Stimulated activated CD4-positive, alpha-beta T cell treated with anti-CD3 and anti-CD28 coated beads, Interleukin-15, amount 100 ng/mL, for 24 hours (primary cell): ENCODE data around the gene SDCBP2.
"Not testable (repeated sequence)": the region's sequence is repeated elsewhere in the genome, so short reads cannot be mapped to it uniquely, and the experiment has no call there.

Source experiments
- DNase-seq: peaks from one replicate; pipeline ENCODE4 v3.0.0-alpha.2; 2020

The SDCBP2 gene

DNA sequence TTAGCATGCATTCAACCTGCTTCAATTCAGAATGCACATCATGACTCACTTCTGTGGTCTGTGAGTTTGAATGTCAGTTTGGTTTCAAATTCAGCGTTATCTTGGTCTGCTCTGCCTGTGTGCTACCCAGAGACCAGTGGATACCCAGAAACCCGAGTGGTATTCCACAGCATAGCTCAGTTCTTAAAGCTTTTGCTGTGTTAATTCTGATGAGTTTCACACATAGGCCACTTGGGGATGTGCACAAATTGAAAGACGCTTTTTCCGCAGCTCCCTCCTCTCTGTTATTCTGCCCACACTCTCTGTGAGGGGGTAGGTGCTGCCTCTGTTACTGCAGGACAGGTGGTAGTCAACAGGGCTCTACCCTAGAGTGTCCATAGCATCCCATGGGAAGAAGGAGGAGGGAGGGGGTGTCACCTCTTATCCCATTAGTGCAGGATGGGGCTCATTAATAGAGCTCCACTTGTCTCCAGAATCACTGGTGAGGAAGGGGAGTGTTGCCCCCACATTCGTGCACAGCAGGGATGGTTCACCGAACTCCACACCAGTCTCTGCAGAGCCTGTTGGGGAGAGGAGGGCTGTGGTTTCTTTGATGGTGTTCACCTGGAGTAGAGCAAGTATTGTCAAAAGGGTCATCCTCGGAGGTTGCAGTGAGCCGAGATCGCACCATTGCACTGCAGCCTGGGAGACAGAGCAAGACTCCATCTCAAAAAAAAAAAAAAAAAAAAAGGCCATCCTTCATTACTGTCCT, 29.2 kb upstream of the SDCBP2 start:
- peak; percentile 59 for DNase-seq

DNA sequence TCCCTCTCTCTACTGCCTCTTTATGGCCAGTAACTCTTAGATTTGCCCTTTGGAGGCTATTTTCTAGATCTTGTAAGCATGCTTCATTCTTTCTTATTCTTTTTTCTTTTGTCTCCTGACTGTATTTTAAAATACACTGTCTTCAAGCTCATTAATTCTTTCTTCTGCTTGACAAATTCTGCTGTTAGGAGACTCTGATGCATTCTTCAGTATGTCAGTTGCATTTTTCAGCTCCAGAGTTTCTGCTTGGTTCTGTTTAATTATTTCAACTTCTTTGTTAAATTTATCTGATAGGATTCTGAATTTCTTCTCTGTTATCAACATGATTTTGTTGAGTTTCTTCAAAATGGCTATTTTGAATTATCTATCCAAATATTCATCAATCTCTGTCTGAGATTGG, 25.0 kb upstream of the SDCBP2 start:
- DNase-seq: no peak

- no peak for DNase-seq
Observed at GRCh38 chr20:1346315-1346969, 17.5 kb upstream of the SDCBP2 start.

DNA sequence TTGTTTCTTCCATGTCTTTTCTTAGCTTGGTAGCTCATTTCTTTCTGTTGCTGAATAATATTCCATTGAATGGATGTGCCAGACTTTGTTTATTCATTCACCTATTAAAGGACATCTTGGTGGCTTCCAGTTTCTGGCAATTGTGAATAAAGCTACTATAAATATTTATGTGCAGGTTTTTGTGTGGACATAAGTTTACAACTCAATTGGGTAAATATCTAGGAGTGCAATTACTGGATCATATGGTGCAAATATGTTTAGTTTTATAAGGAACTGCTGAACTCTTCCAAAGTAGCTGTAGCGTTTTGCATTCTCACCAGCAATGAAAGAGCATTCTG, 16.8 kb upstream of the SDCBP2 start:
- no peak for DNase-seq

DNA sequence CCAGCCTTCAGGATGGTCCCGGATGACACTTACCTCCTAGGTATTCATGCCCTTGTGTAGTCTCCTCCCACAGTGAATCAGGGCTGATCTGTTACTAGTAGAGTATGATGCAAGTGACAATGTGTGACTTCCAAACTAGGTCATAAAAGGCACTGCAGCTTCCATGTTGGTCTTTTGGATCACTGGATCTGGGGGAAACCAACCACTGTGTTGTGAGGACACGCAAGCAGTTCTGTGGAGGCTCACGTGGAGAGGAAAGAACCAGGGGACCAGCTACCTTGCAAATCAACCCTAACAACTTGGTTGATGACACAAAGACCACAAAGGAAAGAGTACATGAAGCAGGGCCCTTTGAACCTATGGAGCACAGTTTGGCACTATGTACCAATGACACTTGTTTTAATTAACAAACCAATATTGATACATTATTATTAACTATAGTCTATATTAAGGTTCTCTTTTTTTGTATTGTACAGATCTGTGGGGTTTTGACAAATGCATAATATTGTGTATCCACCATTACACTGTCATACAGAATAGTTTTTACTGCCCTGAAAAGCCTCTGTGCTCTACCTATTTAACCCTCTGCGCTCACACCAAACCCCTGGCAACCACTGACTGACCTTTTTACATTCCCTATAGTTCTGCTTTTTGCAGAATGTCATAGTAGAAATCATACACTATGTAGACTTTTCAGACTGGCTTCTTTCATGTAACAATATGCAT, 16.3 kb upstream of the SDCBP2 start:
- DNase-seq: no peak

DNA sequence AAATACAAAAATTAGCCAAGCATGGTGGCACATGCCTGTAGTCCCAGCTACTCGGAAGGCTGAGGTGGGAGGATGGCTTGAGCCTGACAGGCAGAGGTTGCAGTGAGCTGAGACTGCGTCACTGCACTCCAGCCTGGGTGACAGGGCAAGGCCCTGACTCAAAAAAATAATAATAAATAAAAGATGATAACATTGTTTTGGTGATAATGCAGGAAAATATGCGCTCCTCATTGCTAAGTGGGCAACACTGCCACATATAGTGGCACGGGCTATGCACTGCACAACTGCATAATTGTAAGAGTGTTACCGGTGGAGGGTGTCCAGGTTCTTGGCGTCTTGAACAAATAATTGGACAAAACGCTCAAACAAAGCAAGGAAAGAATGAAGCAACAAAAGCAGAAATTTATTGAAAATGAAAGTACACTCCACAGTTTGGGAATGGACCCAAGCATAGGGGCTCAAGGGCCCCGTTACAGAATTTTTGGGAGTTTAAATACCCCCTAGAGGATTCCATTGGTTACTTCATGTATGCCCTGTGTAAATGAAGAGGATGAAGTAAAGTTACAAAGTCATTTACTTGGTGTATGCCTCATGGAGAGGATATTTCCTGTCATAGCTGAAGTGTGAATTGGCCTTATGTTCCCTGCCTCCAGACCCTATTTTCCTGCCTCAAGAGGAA, 14.6 kb upstream of the SDCBP2 start:
- DNase-seq: not testable (repeated sequence)

DNA sequence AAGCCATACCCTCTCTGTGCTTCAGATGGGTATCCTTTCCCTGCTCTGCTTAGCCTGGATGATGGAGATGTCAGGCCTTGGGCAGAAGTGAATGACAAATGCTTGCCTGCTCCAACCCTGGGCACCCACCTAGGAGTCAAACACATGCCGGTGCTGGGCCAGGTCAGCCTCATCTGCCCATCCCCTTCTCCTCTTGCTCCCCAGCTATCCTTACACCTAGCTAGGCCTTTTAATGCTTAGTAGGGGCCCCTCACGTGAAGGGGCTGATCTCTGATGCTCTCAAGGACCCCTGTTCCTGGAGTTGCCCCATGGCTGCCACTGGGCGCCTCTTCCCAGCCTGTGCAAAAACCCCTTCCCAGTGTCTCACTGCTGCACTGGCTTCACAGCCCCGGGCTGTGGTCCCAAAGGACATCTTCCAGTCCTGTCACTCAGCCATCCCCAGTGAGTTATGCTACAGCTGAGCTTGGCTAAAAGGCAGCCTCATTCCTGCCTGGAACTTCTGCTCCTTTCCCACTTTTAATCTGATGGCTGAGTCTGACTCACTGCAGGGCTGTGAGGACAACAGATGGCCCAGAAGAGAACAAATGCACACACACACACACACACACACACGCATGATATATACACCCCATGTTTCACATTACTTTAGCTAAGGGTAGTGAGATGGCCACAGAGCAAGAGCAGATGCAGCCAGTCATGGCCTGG, 12.8 kb upstream of the SDCBP2 start:
- no peak for DNase-seq

- DNase-seq: no peak
Observed at GRCh38 chr20:1338801-1339200, 9.9 kb upstream of the SDCBP2 start.

GRCh38 chr20:1338096-1338495, 9.2 kb upstream of the SDCBP2 start:
- no peak for DNase-seq

DNA sequence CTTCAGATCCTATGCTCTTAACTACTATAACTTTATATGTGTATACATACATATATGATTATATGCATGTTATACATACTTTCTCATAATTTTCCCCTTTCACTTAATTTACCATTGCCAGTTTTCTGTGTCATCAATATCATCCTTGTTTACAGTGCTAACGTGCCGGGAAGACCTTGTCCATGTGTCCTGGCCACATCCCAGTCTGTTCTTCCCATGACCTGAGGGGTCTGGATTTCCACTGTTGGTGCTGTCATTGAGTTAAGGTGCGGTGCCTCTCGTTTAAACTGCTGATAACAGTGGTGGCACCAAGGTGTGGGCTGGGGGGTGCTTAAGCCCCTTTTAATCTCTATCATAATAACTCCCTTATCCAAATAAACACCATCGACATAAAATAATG, 8.5 kb upstream of the SDCBP2 start:
- no peak for DNase-seq

- DNase-seq: no peak
Observed at GRCh38 chr20:1336699-1337367, 7.9 kb upstream of the SDCBP2 start.

GRCh38 chr20:1335961-1336698, 7.2 kb upstream of the SDCBP2 start:
- DNase-seq: no peak

- no peak for DNase-seq
Observed at GRCh38 chr20:1334761-1335160, 5.8 kb upstream of the SDCBP2 start.

DNA sequence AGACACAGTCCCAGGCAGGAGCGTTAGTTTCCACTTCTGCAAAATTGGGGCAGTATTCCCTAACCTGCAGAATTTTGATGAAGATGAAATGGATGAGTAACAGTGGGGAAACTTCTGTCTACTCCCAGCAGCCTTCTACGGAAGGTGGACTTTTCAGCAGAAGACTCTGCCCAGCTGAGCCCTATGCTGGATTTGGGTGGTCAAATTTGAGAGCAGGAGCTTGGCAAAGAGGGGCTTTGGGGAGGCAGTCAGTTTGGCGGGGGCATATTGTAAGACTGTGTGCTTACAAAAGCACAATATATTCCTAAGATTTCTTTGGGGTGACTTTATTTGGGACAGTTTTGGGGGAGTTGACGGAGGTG, 5.4 kb upstream of the SDCBP2 start:
- no peak for DNase-seq

DNA sequence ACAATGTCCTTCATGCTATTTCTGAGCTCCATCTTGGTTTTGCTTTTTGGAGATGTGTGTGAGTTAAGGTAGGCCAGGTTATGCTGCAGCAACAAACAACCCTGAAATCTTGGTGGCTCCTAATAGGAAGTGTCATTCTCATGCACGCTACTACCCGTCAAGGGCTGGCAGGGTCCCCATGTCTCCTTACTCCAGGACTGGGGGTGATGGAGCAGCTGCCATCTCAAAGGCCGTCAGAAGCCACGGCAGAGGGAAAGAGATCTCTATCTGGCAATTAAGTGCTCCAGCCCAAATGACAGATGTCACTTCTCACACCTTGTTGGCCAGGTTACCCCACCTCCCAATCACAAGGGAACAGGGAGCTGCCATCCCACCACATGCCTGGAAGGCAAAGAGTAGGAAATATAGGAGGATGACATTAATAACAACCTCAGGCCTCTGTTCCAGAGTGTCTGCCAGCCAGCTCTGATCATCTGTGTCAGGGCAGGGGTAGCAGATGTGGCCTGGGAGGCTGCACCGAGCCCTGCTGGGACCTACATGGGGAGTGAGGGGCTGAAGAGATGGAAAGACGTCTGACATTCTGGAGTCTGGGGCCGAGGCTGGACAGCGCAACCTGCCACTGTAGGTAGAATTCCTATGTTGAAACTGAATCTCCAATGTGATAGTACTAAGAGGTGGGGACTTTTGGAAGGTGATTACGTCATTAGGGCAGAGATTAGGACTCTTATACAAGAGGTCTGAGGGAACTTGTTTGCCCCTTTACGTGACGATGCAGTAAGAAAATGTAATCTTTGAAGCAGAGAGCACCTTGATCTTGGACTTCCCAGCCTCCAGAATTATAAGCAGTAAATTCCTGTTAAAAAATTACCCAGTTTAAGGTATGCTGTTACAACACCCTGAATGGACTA, 4.8 kb upstream of the SDCBP2 start:
- DNase-seq: no peak

- no peak for DNase-seq
Observed at GRCh38 chr20:1332749-1333300, 3.9 kb upstream of the SDCBP2 start.

DNA sequence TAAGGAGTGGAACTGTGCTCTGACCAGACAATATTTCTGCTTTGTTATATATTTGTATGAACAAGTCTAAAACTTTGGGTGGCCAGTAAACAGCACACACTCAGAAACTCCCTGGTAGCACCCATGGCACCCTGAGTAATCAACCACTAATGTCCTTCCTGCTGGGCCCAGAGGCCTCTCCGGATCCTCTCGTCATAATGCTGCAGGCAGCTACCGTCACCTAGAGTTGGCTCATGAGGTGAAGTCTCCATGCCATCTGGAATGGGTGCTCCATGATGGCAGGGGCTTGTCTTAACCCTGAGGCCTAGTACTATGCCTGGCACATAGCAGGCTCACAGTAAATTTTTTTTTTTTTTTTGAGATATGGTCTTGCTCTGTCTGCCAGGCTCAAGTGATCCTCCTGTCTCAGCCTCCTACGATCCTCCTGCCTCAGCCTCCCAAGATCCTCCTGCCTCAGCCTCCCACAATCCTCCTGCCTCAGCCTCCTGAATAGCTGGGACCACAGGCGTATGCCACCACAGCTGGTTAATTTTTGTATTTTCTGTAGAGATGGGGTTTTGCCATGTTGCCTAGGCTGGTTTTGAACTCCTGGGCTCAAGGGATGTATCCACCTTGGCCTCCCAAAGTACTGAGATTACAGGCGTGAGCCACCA, 3.0 kb upstream of the SDCBP2 start:
- DNase-seq: no peak

DNA sequence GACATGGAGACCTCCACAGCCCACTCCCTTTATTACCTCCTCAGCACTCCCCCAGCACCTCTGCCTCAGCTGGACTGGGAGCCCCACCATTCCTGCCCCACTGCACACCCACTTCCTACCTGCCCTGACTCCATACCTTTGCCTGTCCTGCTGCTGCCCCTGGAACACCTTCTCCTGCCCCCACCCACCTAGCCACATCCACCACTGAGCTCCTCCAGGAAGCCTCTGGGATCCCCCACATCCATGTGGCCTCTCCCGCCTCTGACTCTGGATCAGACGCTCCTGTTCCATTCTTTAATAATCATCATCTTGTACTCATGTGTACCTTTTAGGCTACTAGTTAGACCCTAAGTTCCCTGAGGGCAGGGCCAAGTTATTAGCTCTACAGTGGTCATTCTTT, 2.2 kb upstream of the SDCBP2 start:
- no peak for DNase-seq

DNA sequence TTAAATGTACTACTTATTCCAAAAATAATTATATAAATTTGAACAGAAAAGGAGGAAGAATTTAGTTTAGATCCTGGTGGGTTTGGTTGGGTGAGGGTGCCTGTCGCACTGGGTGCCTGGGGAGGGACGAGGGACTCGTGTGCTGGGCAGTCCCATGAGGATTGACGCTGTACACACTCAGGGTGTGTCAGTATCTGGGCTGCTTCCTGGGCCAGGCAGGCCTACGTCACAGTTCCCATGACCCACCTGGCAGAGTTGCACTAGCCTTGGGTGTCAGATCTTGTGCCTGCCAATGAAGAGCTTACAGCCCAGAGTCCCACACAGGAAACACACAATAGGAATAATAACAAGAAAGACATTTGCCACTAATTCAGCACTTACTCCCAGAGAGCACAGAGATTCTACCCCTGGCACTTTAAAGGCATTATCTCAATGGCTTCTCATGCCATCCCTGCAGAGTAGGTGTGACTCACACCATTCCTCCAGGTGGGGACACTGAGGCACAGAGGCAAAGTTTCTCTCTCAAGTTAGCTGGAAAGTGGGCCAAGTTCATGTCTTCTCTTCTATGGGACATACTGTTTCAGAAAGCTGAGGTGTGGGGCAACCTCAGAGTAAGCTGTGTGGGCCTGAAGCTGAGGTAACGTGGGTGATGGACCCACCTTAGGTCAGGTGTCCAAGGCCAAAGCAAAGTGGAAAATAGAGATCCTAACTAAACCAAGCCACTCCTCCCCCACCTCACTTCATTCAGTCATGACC, 1.3 kb upstream of the SDCBP2 start:
- peak; percentile 53 for DNase-seq
